HAP-1 (cell line): Measurements from ENCODE around the gene DCLK1.

Experiments
- DNase-seq, 2 experiments: peaks; one replicate each; pipeline ENCODE4 v3.0.0-alpha.2; 2016 to 2020; ENCODE audit warnings: low spot score in 2 of 2
- H3K27me3 ChIP-seq: fragments of 250-450 bp; sonication (Bioruptor Pico); 2 replicates; pipeline ENCODE4 v1.5.1; 2020; ENCODE audit warnings: low read depth, mild to moderate bottlenecking, moderate library complexity
- H3K36me3 ChIP-seq: fragments of 250-450 bp; sonication (Bioruptor Pico); replicated peaks from 2 replicates; pipeline ENCODE4 v1.5.1; 2020; ENCODE audit warnings: mild to moderate bottlenecking
- H3K4me1 ChIP-seq: fragments of 250-450 bp; sonication (Bioruptor Pico); 2 replicates; pipeline ENCODE4 v1.5.1; 2020; ENCODE audit warnings: mild to moderate bottlenecking
- H3K4me3 ChIP-seq: fragments of 250-450 bp; sonication (Bioruptor Pico); 2 replicates; pipeline ENCODE4 v1.5.1; 2020; ENCODE audit warnings: mild to moderate bottlenecking, moderate library complexity
- H3K9me3 ChIP-seq: fragments of 250-450 bp; sonication (Bioruptor Pico); 2 replicates; pipeline ENCODE4 v1.5.1; 2020; ENCODE audit warnings: mild to moderate bottlenecking, moderate library complexity
- in situ Hi-C: fragments of 300-500 bp; cut with MboI; formaldehyde crosslinking; loops from 3 replicates; pipeline ENCODE4 v1.14.3; 2020; ENCODE audit warnings: low sequenced_read_pairs, inconsistent platforms, mixed read lengths

The DCLK1 gene

DNA sequence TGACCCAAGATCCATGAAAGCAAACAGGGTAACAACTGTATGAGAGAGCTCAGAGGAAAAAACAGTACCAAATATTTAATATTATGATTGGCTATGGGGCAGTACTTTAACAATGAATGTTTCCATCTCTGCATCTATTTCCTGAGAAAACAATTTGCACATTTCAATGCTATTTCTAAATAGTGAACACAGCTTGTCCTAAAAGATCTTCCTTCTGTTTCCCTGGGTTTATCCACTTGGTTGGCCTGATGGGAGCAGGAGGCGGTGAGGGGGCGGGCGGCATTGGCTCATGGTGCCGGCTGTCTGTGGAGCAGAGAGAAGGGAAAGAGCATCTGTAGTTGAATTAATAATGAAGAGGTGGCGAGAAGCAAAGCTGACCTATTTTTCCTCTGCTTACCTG, 291.4 kb downstream of the DCLK1 start:
- in situ Hi-C loops, result loop anchor here (10.0 kb wide), 1 partner anchor 115 kb away; no protein-coding TSS in a partner anchor
- Histone ChIP-seq H3K27me3 (no peaks in the 10 kb centered on the region), H3K4me1 (peaks cover 6% of the 10 kb centered on the region), H3K9me3 (no peaks in the 10 kb centered on the region), H3K36me3 (no peaks in the 10 kb centered on the region), H3K4me3 (no peak overlapping the region)
- no peak for DNase-seq

DNA sequence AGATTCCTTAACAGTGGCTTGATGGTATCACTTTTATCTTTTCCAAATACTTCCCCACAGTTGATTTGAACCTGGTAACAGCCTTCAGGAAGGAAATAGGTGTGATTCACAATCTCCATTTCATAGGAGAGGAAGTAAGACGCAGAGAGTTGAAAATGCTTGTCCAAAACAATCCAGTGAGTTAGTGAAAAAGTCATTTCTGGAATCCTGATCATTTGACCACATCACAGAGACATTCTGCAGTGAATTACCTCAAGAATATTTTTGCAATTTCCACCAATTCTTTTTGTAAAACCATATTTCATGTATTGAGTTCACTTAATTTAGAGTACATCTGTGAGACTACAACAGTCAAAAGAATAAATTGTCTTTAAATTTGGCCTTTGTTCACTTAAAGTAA, 292.8 kb downstream of the DCLK1 start:
- no peak overlapping the region for H3K4me3 ChIP-seq
- DNase-seq, result no peak
- no peaks in the 10 kb centered on the region for H3K36me3 ChIP-seq
- H3K4me1 ChIP-seq, result peaks cover 6% of the 10 kb centered on the region
- H3K27me3 ChIP-seq, result no peaks in the 10 kb centered on the region
- no peaks in the 10 kb centered on the region for H3K9me3 ChIP-seq
- in situ Hi-C loops, result loop anchor here (10.0 kb wide), 1 partner anchor 116 kb away; no protein-coding TSS in a partner anchor

DNA sequence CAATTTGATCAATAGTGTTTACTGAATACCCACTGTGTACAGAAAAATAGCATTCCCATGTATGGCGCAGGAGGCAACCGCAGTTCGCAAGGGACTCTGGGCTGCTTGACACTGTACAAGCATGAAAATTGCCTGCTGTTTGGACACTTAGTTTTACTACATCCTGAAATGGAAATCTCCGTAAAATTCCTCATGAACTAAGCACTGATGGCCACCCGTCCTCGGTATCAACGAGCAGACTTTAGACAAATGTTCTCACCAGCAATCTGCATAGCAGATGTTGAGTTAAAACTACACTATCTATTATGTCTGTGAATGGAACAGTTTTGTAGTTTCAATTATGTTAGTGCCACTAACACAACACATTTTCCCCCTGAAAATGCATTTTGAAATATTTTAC, 294.7 kb downstream of the DCLK1 start:
- Histone ChIP-seq H3K4me1 (peaks cover 4% of the 10 kb centered on the region), H3K4me3 (no peak overlapping the region), H3K36me3 (no peaks in the 10 kb centered on the region), H3K27me3 (no peaks in the 10 kb centered on the region), H3K9me3 (no peaks in the 10 kb centered on the region)
- no peak for DNase-seq
- in situ Hi-C loops, result loop anchor here (10.0 kb wide), 1 partner anchor 118 kb away; no protein-coding TSS in a partner anchor

DNA sequence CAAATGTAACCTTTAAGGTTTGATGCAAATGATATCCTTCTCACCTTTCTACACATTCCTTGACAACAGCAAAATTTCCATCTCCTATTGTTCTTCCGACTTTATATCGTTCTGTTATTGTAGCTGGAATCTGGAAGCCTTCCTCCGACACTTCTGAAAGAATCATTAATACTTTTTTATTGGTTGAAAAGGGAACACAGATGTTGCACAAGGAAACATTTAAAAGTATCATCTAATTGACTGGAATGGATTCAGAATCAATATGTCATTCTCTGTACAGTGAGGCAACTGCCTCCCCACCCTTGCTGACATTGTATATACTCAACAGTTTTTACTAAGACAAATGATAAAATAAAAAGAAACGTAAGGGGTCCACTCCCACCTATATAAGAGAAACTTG, 295.2 kb downstream of the DCLK1 start:
- in situ Hi-C loops, result loop anchor here (10.0 kb wide), 1 partner anchor 119 kb away; no protein-coding TSS in a partner anchor
- H3K4me1 ChIP-seq, result peaks cover 7% of the 10 kb centered on the region
- no peaks in the 10 kb centered on the region for H3K9me3 ChIP-seq
- H3K27me3 ChIP-seq, result no peaks in the 10 kb centered on the region
- no peak overlapping the region for H3K4me3 ChIP-seq
- no peaks in the 10 kb centered on the region for H3K36me3 ChIP-seq
- no peak for DNase-seq

DNA sequence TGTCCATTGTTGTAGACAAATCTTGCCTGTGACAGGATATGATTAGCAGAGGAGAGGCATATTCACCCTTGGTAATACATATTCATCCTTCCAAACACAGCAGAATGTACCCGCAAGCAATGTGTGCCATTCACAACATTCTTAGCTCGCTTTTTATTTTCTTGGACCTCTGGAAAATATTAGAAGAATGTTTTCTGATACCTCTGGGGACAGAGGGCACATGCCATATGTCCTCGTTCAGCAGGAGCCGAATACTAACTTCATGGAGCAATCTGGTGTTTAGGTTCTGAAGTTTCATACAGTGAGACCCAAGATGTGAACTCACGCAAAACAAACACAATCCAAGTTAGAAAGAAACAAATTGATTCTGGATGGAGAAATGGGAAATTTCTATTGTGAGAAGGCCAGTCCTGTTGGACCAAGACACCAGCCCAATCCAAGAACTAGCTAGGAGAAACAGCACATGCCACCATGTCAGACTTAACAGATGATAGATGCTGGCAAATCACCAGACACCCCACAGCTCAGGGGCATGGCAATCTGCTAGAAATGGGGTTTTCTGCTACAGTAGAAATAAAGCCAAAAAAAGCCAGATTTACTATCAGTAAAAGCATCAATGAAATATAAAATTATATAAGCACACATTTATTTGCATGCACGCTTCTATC, 297.4 kb downstream of the DCLK1 start:
- H3K9me3 ChIP-seq, result no peaks in the 10 kb centered on the region
- H3K4me3 ChIP-seq, result no peak overlapping the region
- in situ Hi-C loops, result loop anchor here (10.0 kb wide), 1 partner anchor 121 kb away; no protein-coding TSS in a partner anchor
- no peaks in the 10 kb centered on the region for H3K36me3 ChIP-seq
- peaks cover 12% of the 10 kb centered on the region for H3K4me1 ChIP-seq
- no peak for DNase-seq
- H3K27me3 ChIP-seq, result no peaks in the 10 kb centered on the region

DNA sequence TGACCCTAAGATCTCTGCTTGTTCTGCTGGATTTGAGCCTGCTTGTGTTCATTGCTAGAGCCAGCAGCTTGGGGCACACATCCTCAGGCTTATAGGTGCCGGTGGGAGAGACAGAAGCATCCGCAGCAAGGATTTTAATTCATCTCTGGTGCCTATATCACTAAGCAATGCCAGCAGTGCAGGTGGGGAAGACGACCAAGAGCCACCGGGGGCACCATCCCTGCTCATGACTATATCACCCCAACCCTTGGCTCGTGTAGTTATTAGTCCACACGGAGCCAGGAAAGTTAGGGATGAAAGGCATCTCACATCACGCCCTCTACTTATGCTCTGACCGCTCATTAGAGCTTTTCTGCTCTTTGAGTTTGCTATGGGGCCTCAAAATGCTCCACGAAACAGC, 298.2 kb downstream of the DCLK1 start:
- peaks cover 12% of the 10 kb centered on the region for H3K4me1 ChIP-seq
- H3K27me3 ChIP-seq, result no peaks in the 10 kb centered on the region
- H3K9me3 ChIP-seq, result no peaks in the 10 kb centered on the region
- no peak for DNase-seq
- no peak overlapping the region for H3K4me3 ChIP-seq
- in situ Hi-C loops, result loop anchor here (10.0 kb wide), 1 partner anchor 122 kb away; no protein-coding TSS in a partner anchor
- no peaks in the 10 kb centered on the region for H3K36me3 ChIP-seq

DNA sequence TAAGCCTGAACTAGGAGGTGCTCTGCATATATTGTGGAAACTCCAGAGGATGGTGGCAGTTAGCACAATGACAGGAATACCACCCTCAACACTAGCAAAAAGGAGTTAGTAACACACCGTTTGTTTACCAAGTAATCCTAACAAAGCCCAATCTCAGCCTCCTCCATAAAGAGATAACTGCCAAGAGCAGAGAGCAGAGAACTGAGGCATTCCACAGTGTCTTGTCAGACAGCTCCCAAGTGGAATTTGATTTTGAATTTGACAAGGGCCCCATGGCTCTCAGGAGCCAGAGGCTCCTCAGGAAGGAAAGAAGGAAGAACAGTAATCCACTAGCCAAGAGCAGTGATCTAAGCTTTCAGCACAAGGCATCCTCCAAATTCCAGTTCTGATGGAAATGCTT, 298.6 kb downstream of the DCLK1 start:
- DNase-seq, result no peak
- no peak overlapping the region for H3K4me3 ChIP-seq
- in situ Hi-C loops, result loop anchor here (10.0 kb wide), 1 partner anchor 122 kb away; no protein-coding TSS in a partner anchor
- no peaks in the 10 kb centered on the region for H3K9me3 ChIP-seq
- H3K27me3 ChIP-seq, result no peaks in the 10 kb centered on the region
- H3K4me1 ChIP-seq, result peaks cover 12% of the 10 kb centered on the region
- H3K36me3 ChIP-seq, result no peaks in the 10 kb centered on the region

DNA sequence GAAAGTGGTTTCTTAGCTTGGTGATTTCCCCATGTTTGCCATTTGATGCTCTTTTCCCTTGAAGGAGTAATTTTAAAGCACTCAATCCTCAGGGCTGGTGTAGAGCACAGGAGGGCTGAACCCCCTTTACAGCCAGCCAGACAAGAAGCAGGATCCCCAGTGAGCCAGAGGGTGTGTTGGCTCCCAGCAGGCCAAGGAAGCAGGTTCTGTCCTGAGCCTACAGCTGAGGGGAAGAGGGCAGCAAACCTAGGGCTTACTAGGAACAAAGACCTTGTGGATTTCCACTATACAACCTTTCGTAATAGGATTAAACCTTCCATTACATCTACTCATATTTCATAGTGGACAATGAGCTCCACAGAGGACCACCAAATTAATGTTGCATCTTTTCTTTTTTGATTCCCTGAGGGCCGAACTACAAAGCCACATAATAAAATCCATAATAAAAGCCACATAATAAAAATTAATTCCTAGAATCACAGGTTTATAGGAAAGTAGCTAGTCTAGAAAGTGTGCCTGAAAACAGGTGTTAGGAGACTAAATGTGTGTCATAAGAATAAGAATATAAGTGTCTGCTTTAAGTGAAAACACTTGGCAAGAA, 300.2 kb downstream of the DCLK1 start:
- H3K4me3 ChIP-seq, result no peak overlapping the region
- H3K4me1 ChIP-seq, result peaks cover 12% of the 10 kb centered on the region
- H3K9me3 ChIP-seq, result no peaks in the 10 kb centered on the region
- DNase-seq, result peak; percentile 77 to 95
- in situ Hi-C loops, result loop anchor here (10.0 kb wide), 1 partner anchor 124 kb away; no protein-coding TSS in a partner anchor
- H3K36me3 ChIP-seq, result no peaks in the 10 kb centered on the region
- no peaks in the 10 kb centered on the region for H3K27me3 ChIP-seq

DNA sequence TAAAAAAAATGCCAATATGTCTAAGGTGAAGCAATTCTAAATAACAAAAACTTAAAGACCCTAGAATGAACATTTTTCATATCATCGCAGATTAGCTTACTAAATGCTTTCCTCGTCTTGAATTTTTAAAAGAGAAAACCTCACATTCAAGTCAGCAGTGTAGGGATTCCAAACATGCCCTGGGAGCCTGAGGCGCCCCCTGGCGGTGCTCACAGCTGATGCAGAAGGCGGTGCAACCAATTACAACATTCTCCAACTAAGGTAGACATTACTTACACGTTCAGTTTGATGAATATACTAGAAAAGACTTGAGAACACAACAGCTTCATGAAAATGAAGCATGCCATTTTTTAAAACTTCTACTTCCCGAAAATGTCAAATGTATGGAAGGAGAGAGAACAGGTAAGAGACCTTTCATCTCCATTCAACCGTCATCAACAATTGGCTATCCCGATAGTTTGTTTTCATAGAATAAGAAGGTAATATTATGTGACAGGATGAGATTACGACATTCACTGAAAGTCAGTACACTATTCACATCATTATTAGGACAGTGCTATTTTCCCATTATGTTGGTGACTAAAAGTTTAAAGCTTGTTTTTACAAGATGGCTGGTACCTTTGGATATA, 304.4 kb downstream of the DCLK1 start:
- Histone ChIP-seq H3K9me3 (no peaks in the 10 kb centered on the region), H3K4me3 (no peak overlapping the region), H3K4me1 (peaks cover 12% of the 10 kb centered on the region), H3K36me3 (no peaks in the 10 kb centered on the region), H3K27me3 (no peaks in the 10 kb centered on the region)
- DNase-seq, result peak in 1 of 2 experiments; percentile 57
- in situ Hi-C loops, result no loop called here

DNA sequence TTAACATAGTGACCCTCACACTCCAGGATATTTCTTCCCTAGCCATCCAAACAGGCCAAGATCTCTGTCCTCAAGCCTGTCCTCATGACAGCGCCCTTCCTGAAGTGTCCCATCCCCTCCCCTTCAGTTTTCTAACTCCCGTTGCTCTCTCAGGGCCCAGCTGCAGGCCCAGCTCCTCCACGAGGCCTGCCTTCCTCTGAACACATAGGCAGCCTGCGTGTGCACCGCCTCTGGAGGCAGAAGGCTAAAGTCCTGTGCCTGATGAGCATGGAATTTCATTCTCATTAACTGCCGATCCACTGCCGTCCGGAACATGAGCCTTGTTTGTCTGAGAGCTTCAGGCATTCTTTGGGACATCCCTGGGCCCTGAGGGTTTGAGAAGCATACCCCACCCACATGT, 306.4 kb downstream of the DCLK1 start:
- H3K4me3 ChIP-seq, result no peak overlapping the region
- H3K4me1 ChIP-seq, result no peaks in the 10 kb centered on the region
- H3K36me3 ChIP-seq, result no peaks in the 10 kb centered on the region
- no peaks in the 10 kb centered on the region for H3K27me3 ChIP-seq
- in situ Hi-C loops, result no loop called here
- H3K9me3 ChIP-seq, result no peaks in the 10 kb centered on the region
- no peak for DNase-seq

DNA sequence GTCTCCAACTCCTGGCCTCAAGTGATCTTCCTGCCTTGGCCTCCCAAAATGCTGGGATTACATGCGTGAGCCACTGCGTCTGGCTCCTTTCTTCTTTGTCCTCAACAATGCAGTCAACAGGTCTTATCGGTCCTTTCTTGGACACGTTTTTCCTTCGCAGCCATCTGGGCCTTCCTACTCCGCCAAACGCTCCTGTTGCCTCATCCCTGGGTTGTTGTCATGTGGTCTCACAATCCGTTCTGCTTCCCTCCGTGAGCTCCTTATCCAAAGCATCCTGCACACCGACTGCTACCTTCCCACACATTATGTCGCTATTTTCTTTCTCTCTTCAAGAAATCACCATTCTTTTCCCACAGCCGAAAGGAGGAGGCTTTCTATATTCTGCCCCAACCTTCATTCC, 306.8 kb downstream of the DCLK1 start:
- Histone ChIP-seq H3K4me3 (no peak overlapping the region), H3K4me1 (no peaks in the 10 kb centered on the region), H3K9me3 (no peaks in the 10 kb centered on the region), H3K36me3 (no peaks in the 10 kb centered on the region), H3K27me3 (no peaks in the 10 kb centered on the region)
- DNase-seq, result no peak
- in situ Hi-C loops, result no loop called here

DNA sequence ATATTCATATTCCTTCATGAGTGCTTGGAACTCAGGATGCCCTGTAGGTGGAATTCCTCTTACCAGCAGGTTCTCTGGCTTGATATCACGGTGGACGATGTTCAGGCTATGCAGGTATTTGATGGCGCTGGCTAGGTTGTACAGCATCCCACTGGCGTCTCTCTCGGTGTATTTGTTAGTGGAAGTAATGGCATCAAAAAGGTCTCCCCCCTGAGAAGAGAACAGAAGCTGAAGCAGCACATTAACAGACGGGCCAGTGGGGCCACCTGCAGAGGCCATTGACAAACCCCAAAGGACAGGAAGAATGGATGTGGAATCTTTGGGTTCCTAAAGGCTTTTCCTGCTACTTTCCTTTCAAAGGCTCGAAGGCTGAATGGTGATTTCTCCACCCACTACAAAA, 308.5 kb downstream of the DCLK1 start:
- no peaks in the 10 kb centered on the region for H3K36me3 ChIP-seq
- H3K9me3 ChIP-seq, result no peaks in the 10 kb centered on the region
- H3K4me3 ChIP-seq, result no peak overlapping the region
- in situ Hi-C loops, result no loop called here
- no peak for DNase-seq
- no peaks in the 10 kb centered on the region for H3K27me3 ChIP-seq
- H3K4me1 ChIP-seq, result no peaks in the 10 kb centered on the region

DNA sequence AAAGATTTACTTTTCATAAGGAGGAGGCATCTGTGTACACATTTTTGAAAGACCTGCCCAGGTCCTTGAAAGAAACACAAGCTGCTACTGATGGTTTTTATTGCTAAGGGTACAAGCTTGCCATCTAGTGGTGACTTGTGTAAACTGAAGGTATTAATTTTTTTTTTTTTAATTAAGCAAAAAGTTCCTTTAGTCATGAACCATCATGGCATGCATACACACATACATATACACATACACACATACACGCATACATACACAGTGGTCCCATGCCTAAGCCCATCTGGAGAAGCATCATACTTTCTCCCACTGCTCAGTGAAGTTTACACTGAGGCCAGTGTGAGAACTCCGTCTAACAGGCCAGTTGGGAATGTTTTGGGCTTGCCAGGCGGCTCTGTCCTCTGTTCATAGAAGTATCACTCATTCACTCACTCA, 312.5 kb downstream of the DCLK1 start:
- Histone ChIP-seq H3K27me3 (no peaks in the 10 kb centered on the region), H3K4me1 (no peaks in the 10 kb centered on the region), H3K9me3 (no peaks in the 10 kb centered on the region), H3K36me3 (no peaks in the 10 kb centered on the region), H3K4me3 (no peak overlapping the region)
- peak in 1 of 2 experiments; percentile 33 for DNase-seq
- in situ Hi-C loops, result no loop called here
